ENCODE data around the gene POMT2. TPM values are rescaled to one million over a fixed set of nuclear protein-coding genes. Genes with fewer than 3 reads are reported as not detected.

Gene POMT2
- total and polyA plus RNA-seq, 9 donors: 11.7 to 25.9 (median 24.2) TPM

GRCh38 chr14:77230914-77231313 lies 89.8 kb downstream of the POMT2 start:
- DNase-seq: no peak
- WGBS (ENCODE audit: insufficient coverage): 67% methylated on average over 1 of the region's 2 CpGs
- Histone ChIP-seq H3K27me3 (ENCODE audit: control insufficient read depth, insufficient read depth, low read length) (no peaks in the 10 kb centered on the region), H3K9me3 (replicated peaks; ENCODE audit: control insufficient read depth, low read depth, low read length) (no peaks in the 10 kb centered on the region), H3K36me3 (ENCODE audit: control insufficient read depth, insufficient read depth, low read length) (no peaks in the 10 kb centered on the region), H3K27ac (ENCODE audit: low read length) (no peak overlapping the region), H3K4me1 (ENCODE audit: control insufficient read depth, insufficient read depth, low read length) (no peaks in the 10 kb centered on the region), H3K4me3 (ENCODE audit: low read length) (no peak overlapping the region)

- H3K36me3 ChIP-seq (ENCODE audit: control insufficient read depth, insufficient read depth, low read length): no peaks in the 10 kb centered on the region
- H3K9me3 ChIP-seq (replicated peaks; ENCODE audit: control insufficient read depth, low read depth, low read length): no peaks in the 10 kb centered on the region
- WGBS (ENCODE audit: insufficient coverage): 29% methylated on average over 2 of the region's 6 CpGs
- H3K27ac ChIP-seq (ENCODE audit: low read length): no peak overlapping the region
- DNase-seq: no peak
- H3K4me3 ChIP-seq (ENCODE audit: low read length): no peak overlapping the region
- no peaks in the 10 kb centered on the region for H3K4me1 ChIP-seq (ENCODE audit: control insufficient read depth, insufficient read depth, low read length)
- H3K27me3 ChIP-seq (ENCODE audit: control insufficient read depth, insufficient read depth, low read length): peaks cover 2% of the 10 kb centered on the region
Measured at GRCh38 chr14:77228056-77228455, 92.6 kb downstream of the POMT2 start.

- 75% methylated on average over 14 of the region's 14 CpGs for WGBS (ENCODE audit: insufficient coverage)
- Histone ChIP-seq H3K27me3 (ENCODE audit: control insufficient read depth, insufficient read depth, low read length) (peaks cover 2% of the 10 kb centered on the region), H3K36me3 (ENCODE audit: control insufficient read depth, insufficient read depth, low read length) (no peaks in the 10 kb centered on the region), H3K27ac (ENCODE audit: low read length) (no peak overlapping the region), H3K4me3 (ENCODE audit: low read length) (no peak overlapping the region), H3K4me1 (ENCODE audit: control insufficient read depth, insufficient read depth, low read length) (no peaks in the 10 kb centered on the region), H3K9me3 (replicated peaks; ENCODE audit: control insufficient read depth, low read depth, low read length) (no peaks in the 10 kb centered on the region)
- no peak for DNase-seq
Measured at GRCh38 chr14:77225892-77226557, 94.7 kb downstream of the POMT2 start.

- Histone ChIP-seq H3K36me3 (ENCODE audit: control insufficient read depth, insufficient read depth, low read length) (no peaks in the 10 kb centered on the region), H3K4me1 (ENCODE audit: control insufficient read depth, insufficient read depth, low read length) (no peaks in the 10 kb centered on the region), H3K4me3 (ENCODE audit: low read length) (no peak overlapping the region), H3K9me3 (replicated peaks; ENCODE audit: control insufficient read depth, low read depth, low read length) (no peaks in the 10 kb centered on the region), H3K27me3 (ENCODE audit: control insufficient read depth, insufficient read depth, low read length) (peaks cover 2% of the 10 kb centered on the region), H3K27ac (ENCODE audit: low read length) (no peak overlapping the region)
- WGBS (ENCODE audit: insufficient coverage): 90% methylated on average over 9 of the region's 12 CpGs
- no peak for DNase-seq
Measured at GRCh38 chr14:77225254-77225653, 95.4 kb downstream of the POMT2 start.

Other genes starting within 250 kb of the POMT2 start
- 18.9 TPM for gene CIPC, start 222.6 kb downstream of the POMT2 start, total RNA-seq
- 10 to 100 TPM; 13.0 to 18.7 (median 15.7) TPM for gene CIPC, start 222.6 kb downstream of the POMT2 start, polyA plus RNA-seq (ENCODE audit: insufficient read depth in 1 of 8, insufficient read length in 8 of 8, low replicate concordance in 1 of 8)
- 0.09 TPM for gene ZDHHC22, start 179.1 kb downstream of the POMT2 start, total RNA-seq
- gene ZDHHC22, start 179.1 kb downstream of the POMT2 start, polyA plus RNA-seq (ENCODE audit: insufficient read depth in 1 of 8, insufficient read length in 8 of 8, low replicate concordance in 1 of 8): under 1 TPM; 0.31 to 0.61 (median 0.46) TPM
- 0.71 TPM for gene TMEM63C, start 139.1 kb downstream of the POMT2 start, total RNA-seq
- gene TMEM63C, start 139.1 kb downstream of the POMT2 start, polyA plus RNA-seq (ENCODE audit: insufficient read depth in 1 of 8, insufficient read length in 8 of 8, low replicate concordance in 1 of 8): 1 to 10 TPM; 1.3 to 5.2 (median 2.5) TPM
- not detected for gene NGB, start 49.7 kb downstream of the POMT2 start, total RNA-seq
- gene NGB, start 49.7 kb downstream of the POMT2 start, polyA plus RNA-seq (ENCODE audit: insufficient read depth in 1 of 8, insufficient read length in 8 of 8, low replicate concordance in 1 of 8): under 1 TPM in 1 of 8 donors, not detected in 7; 0.17 TPM
- gene GSTZ1, start 153 bp upstream of the POMT2 start, total RNA-seq: 22.6 TPM
- 10 to 100 TPM; 20.7 to 28.0 (median 25.1) TPM for gene GSTZ1, start 153 bp upstream of the POMT2 start, polyA plus RNA-seq (ENCODE audit: insufficient read depth in 1 of 8, insufficient read length in 8 of 8, low replicate concordance in 1 of 8)
- gene TMED8, start 56.2 kb upstream of the POMT2 start, total RNA-seq: 4.5 TPM
- 1 to 10 TPM; 4.4 to 8.2 (median 5.6) TPM for gene TMED8, start 56.2 kb upstream of the POMT2 start, polyA plus RNA-seq (ENCODE audit: insufficient read depth in 1 of 8, insufficient read length in 8 of 8, low replicate concordance in 1 of 8)
- 0.44 TPM for gene SAMD15, start 56.5 kb upstream of the POMT2 start, total RNA-seq
- gene SAMD15, start 56.5 kb upstream of the POMT2 start, polyA plus RNA-seq (ENCODE audit: insufficient read depth in 1 of 8, insufficient read length in 8 of 8, low replicate concordance in 1 of 8): 1 to 10 TPM in 1 of 8 donors, under 1 TPM in 7; 0.17 to 1.1 (median 0.38) TPM
- gene NOXRED1, start 102.6 kb upstream of the POMT2 start, total RNA-seq: 0.13 TPM
- gene NOXRED1, start 102.6 kb upstream of the POMT2 start, polyA plus RNA-seq (ENCODE audit: insufficient read depth in 1 of 8, insufficient read length in 8 of 8, low replicate concordance in 1 of 8): under 1 TPM; 0.06 to 0.43 (median 0.24) TPM
- 20.6 TPM for gene VIPAS39, start 136.7 kb upstream of the POMT2 start, total RNA-seq
- gene VIPAS39, start 136.7 kb upstream of the POMT2 start, polyA plus RNA-seq (ENCODE audit: insufficient read depth in 1 of 8, insufficient read length in 8 of 8, low replicate concordance in 1 of 8): 10 to 100 TPM; 19.9 to 24.0 (median 22.3) TPM
- 95.0 TPM for gene AHSA1, start 137.2 kb upstream of the POMT2 start, total RNA-seq
- gene AHSA1, start 137.2 kb upstream of the POMT2 start, polyA plus RNA-seq (ENCODE audit: insufficient read depth in 1 of 8, insufficient read length in 8 of 8, low replicate concordance in 1 of 8): 100 to 1,000 TPM; 101 to 133 (median 115) TPM
- 0.09 TPM for gene ISM2, start 177.9 kb upstream of the POMT2 start, total RNA-seq
- gene ISM2, start 177.9 kb upstream of the POMT2 start, polyA plus RNA-seq (ENCODE audit: insufficient read depth in 1 of 8, insufficient read length in 8 of 8, low replicate concordance in 1 of 8): under 1 TPM in 5 of 8 donors, not detected in 3; 0.08 to 0.21 (median 0.11) TPM

All from muscle of leg (tissue), 11 donors.